Measurements from ENCODE around the gene LPP.

The LPP gene

DNA sequence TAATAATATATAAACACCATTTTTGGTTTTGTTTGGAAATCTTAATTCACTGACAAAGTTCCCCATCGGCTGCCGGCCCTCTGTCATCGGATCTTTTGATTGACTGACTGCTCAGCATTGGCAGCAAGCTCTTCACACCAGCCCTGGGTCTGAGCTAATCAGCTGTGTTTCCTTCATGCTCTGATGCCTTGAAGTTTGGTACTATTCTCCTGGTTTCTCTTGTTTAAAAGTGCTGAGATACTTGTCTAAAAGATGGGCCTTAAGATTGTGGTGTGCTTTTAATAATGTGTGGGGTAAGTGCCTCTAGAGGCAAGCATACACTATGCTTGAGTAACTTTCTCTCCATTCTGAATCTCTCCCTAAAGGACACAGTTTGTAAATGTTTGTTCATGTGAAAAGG is 602.3 kb downstream of the LPP start:
- no peak for DNase-seq (ENCODE audit: low spot score)

DNA sequence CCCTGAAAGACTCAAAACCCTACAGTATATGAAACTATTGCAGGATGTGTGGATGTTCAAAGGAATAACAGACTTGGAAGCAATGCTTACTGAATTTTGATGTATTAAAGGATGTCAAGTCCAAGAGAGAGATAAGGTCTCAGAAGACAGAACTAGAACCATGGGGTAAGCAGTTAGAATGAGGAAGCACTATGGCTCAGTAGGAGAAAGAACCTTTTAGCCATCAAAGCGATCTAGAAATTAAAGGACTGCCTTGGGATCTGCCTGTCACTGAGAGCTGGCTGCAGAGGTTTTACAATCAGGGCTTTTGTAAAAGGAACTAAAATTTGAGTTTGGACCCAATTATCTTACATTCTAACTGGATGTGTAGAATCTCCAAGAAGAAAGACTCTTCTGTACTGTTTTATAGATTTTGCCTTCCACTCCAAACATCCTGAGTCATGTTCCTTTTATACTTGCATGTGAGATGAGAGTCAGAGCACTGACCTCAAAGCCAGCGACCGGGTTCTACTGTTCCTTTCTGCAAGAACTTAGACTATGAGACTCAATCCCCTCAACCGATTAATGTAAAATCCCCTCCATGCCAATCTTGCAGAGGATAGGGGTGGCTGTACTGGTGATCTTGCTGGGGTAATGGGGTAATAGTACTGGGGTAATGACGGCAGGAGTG is 605.5 kb downstream of the LPP start:
- no peak for DNase-seq (ENCODE audit: low spot score)

DNA sequence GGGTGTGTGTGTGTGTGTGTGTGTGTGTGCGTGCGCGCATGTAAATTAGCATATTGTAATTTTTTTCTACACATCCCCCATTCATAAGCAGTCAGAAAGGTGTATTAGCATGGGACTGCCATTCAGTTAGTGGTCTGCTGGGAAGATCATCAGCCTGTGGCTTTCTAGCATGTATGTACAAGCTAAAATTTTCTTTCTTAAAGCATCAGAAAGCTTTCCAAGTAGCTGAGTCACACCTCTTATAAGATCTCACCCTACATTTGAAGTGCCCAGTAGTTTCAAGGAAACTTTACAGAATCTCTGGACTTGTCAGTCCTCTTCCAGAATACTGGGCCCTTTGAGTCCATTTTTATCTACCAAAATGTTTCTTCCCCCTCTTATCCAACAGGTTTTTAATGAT is 606.5 kb downstream of the LPP start:
- no peak for DNase-seq (ENCODE audit: low spot score)

DNA sequence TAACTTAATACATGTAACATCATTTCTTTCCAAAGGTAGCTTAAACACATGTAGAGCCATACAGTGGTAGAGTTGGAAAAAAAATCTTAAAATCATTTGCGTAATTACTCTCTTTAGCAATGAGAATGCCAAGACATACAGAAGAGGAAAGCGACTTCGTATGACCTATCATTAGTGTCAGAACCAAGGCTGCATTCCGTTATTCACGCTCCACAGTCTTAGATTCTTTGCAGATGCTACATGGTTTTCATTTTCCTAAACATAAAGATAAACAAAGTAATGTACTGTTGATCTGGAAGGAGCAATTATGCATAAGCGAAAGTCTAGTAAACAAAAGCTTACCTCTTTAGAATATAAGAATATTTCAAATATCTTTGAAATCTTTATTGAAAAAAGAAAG is 607.5 kb downstream of the LPP start:
- DNase-seq (ENCODE audit: low spot score): no peak

DNA sequence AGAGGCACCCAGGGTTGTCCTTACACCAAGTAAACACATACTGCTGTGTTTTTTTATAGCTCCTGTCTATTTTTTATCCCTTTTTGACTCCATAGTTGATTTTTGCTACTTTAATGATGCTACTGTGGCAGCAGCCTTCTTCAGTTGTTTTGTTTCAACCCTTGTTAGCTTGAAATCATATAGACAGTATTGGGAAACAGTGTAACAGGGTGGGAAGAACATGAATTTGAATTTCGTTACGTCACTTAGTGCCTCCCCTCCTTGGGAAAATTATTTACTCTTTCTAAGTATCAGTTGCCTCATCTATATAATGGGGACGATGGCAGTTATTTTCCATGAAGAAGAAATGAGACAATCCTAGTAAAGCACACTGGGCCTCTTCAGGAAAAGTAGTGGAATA is 608.0 kb downstream of the LPP start:
- no peak for DNase-seq (ENCODE audit: low spot score)

DNA sequence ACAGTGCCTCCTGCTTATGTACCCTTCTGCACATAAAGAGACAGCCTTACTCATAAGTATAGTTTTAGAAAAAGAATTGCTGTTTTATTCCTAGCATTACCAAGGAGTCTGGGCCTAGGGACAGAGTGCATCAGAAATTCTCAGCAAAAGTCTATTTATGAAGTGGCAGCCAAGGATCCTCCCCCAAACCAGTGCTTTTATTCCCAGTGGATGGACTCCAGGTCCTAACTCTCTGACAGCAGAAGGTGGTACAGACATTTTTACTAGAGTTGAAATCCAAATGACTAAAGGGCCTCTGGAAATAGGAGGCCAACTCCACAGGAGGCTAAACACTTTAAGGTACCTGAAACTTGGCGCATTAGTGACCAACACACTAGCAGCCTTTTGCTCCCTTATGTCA is 610.7 kb downstream of the LPP start:
- DNase-seq (ENCODE audit: low spot score): no peak

DNA sequence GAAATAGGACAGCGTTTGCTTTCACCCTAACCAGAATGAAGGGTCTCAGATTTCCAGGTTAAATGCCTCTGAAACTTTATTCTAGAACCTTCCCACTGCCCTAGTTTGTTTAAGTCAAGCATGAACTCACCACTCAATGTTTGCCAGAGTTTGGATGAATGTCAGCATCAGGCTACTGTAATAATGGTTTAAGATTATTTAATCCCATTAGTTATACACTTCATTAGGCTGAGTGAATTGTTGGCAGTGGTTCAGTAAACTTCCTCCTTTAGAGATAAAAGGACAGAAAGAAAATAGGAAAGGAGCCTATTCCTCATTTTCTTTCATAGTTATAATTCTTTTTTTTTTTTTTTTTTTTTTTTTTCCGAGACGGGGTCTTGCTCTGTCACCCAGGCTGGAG is 615.9 kb downstream of the LPP start:
- no peak for DNase-seq (ENCODE audit: low spot score)

DNA sequence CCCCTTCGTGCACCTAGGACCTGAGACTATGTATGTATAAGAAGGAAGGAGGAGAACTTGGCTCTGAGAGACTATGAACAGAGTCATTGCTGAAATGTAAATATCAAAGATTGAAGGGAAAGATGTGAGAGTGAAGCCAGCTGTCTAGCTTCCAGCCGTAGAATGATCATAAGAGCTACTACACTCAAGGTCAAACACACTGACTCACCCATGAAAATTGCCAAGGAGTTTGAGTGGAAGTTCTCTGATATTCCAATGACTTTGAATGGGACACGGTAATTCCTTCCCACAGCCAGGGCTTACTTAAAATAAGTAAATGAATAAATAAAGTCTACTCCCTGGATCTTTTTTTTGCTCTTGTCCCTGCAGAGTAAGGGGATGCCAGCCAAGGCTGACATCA is 618.9 kb downstream of the LPP start:
- peak; percentile 43 for DNase-seq (ENCODE audit: low spot score)

DNA sequence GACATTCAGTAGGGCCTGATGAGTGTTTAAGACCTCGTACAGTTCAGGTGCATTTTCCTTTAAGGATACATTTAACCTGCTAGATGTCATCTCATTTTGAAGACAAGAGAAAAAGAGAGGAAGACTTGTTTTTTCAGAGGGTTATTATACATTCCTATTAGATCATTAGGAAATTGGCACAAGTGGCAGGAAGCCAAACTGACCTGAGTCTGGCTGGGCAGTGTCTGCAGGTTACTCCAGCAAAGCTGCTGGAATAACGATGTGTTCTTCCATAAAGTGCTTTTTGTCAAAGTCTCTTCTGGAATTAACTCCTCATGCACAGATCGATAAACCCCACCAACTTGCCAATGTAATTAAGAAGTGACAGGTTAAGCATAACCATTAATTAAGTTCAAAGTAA is 621.5 kb downstream of the LPP start:
- DNase-seq (ENCODE audit: low spot score): no peak

DNA sequence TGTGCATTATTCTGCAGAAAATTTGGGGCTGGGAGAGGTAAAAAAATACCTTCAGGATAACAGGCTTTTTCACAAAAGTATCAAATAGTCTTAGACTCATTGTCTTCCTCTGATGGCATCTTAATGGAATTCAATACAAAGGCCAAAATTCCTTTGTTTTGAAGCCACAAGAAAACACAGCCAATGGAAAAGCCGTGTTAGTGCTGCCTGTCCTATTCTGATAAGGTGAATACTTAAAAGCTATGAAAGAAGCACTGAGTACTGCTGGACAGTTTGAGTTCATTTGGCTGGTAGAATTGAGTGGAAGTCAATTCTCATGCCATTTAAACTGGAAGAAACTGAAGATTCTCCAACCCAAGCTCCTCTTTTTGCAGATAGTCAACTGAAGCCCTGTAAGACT is 622.5 kb downstream of the LPP start:
- no peak for DNase-seq (ENCODE audit: low spot score)

DNA sequence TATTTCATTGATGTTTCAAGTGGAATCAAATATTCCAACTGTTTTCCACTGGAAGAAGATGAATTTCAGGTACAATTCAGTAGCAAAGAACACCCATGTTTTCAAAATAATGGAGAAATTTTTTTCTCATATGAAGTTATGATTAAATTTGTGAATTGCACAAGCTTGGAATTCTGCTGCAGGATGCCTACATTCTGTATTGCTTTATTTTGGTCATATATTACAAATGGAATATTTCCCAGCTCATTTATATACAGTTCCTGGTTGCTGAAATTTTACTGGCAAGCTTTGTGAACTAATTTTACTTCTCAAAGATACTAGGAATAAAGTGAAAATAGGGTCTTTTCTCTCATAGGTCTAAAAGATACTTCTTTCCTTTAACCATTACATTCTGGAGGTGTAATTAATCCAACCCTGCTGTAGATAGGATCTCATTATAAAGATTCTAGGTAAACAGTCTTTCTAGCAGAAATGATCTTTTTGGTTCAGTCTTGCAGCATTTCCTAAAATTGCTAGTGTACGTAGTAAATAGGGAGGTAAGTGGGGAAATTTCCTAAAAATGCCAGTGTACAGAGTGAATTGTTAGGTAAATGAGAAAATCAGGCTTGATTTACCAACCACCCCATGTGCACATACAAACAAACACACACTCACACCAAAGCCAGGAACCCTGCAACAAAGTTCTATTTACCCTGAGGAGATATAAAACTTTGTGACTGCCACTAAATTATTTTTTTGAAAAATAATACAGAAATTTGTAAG is 624.3 kb downstream of the LPP start:
- no peak for DNase-seq (ENCODE audit: low spot score)

DNA sequence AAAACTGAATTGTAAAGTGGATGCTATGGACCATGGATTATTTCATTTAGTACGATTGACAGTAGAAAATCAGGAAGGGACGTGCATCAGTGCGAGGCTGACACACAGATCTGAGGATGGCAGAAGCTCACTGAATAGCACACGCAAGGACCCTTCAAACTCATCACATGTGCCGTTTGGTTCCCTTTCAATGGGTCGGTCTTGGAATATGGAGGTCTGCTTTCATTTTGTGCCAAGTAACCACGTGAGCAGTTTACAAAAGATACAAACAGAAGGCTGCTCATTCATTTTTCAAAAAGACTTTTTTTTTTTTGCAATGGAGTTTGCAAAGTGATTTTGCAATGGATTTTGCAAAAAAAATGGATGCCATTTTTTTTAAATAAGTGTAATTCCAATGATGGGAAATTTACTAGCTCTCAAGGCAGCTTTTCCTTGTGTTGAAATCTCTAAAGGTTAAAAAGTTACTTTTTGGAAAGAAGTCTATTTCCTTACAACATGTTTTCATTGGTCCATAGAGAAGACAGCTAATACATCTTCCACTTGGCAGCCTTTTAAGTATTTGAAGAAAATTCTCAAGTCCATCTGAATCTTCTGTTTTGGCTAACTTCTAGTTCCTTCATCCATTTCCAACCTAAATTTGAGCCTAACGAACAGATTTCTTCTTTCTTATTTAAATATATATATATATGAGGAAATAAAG is 625.5 kb downstream of the LPP start:
- DNase-seq (ENCODE audit: low spot score): no peak

DNA sequence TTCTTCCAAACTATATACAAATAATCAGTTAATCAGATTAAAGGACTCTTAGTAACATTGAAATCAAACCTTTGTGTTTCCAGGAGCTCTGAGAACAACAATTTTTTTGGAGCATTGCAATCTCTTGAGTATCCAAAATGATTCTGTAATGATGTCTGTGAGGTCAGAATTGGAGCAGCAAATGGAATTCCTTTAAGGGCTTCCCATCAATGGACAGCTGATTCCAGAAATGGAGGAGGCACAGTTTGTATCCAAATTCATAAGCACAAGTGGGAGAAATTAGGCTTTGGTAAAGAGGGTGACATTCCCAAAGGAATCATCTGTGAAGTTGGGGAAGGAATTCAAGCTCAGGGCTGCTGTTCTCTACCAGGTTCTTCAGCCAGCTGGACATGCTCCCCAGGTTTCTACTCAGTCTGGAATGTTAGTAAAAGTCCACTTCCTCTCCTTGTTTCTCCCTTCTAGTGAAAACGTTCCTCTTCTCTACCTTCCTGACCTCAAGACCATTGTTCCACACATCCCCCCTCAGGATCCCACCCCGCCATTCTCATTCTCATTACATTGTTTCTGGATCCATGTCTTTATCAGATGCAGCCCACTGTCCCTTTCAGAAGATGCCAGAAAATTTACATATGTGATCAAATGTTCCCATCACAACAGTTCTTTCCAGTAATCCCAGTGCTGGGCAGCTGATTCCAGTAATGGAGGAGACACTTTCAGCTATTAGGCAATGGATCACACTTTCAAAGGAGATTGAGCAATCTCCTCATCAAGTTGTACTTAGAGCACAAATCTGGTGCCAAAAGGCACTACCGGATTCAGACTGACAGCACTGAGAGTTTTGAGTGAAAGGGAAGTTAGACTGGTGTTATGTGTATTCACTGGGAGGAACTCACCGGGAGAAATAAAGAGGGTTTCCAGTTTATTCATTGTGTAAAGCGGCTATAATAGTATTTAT is 626.5 kb downstream of the LPP start:
- no peak for DNase-seq (ENCODE audit: low spot score)

DNA sequence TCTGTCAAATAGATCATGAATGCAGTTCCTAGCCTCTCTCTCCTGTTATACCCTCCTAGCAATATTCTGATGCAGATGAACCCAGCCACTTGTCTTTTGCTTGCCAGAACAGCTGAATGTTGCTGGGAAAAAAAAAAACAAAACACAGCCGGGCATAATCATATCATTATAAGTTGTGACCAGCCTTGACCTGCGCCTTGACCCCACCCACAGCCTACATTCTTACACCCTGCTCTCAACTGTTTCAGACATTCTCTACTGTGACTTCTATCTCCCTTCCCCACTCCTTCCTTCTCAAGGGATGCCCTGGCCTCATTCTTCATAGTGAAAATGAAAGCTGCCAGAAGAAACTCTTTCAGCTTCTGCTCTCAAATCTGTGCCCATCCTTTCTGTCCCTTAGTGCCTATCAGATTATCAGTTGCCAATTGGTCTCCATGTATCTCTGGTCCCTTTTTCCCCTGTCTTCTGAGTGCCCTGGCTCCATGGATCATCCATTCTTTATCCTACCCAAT is 628.7 kb downstream of the LPP start:
- no peak for DNase-seq (ENCODE audit: low spot score)

DNA sequence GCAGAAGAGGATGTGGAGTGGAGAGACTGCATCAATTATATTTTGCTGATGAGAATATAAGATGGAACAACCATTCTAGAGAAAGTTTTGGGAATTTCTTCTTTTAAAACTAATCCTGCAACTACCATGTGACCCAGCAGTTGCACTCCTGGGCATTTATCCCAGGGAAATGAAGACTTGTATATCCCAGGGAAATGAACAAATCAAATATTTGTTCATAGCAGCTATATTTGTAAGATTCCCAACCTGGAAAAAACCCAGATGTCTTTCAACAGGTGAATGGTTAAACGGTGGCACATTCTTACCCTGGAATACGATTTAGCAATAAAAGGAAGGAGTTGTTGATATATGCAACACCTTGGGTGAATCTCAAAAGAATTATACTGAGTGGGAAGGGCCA is 632.5 kb downstream of the LPP start:
- DNase-seq (ENCODE audit: low spot score): no peak

DNA sequence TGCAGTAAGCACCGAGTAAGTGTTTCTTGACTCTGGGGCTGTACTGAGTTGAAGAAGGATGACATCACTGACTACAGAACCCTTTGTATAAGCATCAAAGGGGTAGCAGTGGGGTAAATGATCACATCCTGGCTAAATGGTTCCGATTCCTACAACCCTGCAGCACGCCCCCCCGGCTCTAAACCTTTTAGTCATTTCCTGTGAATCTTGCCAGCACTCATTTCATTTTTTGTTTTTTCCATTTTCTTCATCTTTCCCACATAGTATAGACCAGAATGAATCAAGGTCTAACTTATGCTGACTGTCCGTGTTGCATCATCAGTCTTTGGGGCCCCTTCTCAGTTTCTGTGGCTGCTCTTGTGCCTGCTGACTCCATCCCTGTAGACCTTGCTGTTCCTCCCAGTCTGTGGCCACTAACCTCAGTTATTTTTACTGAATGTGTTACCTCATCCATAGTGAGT is 634.7 kb downstream of the LPP start:
- DNase-seq (ENCODE audit: low spot score): peak; percentile 45

DNA sequence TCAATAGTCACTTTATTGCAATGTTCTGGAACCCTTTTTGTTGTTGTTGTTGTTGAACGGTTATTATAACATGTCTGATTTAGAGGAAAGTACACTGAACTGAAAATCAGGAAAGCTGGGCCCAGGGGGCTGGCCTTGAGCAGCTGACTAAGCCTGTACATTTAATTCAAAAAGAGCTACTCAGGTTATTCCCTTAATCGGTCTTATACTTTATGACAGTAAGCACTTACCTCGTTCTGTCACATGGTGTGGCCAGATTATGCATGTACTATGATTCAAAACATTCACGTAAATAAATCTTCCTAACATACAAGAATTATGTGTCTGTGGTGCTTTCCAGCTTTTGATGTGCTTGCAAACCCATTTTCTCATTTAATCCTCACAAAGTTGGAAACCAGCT is 635.3 kb downstream of the LPP start:
- DNase-seq (ENCODE audit: low spot score): no peak

DNA sequence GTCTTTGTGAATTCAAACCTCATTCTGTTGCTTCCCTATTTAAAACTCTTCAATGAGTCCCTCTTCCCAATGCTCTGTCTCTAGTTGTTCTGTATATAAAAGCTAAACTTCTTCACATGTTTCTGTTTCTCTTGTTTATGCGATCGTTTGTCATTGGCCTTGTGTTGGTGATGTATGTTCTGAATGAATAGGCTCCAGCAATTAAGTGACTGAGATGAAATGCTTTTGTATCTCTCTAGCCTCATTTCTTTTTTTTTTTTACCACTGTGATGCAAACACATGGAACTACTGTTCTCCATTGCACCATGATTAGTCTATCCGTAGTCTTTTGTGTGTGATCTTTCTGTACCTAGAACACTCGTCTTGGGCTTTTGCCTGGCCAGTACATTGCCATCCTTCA is 637.4 kb downstream of the LPP start:
- DNase-seq (ENCODE audit: low spot score): no peak

DNA sequence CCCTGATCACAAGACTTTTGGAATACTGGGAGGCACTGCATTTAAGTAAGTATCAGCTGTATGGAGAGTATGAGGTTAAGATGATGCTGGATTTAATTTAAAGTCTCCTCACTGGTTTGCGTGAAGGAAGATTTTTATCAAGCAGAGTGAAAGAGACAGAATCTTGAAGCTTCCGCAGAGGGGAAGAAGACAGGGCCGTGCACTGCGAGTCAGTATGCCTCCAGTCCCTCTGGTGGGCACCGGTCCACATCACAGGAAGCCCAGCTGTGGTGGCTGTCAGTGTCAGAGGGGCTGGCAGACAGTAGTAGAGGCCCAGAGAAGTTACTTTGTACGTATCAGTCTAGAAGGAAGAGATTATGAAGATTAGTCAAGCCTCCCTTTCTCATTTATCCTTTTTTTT is 638.8 kb downstream of the LPP start:
- no peak for DNase-seq (ENCODE audit: low spot score)

DNA sequence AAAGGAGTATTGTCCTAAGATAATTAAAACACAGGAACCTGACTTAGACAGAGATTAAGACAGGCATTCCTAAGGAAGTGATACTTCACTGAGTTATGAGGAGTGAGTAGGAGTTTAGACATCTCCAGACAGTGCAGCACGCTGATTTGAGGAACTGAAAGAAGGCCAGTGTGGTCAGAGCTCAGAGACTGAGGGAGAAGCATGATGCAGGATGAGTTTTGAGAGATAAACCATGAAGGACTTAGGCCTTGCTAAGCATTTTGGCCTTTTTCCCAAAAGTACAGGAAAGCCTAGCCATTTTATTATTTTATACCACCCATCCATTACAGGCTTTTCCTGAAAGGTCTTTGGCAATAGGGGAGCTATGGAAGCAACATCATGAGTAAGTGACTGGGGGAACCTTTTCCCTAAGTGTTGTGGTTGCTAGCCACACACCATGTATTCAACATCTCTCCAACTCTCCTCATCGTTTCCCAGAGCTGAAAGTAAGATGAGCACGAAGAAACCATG is 642.2 kb downstream of the LPP start:
- peak; percentile 45 for DNase-seq (ENCODE audit: low spot score)

DNA sequence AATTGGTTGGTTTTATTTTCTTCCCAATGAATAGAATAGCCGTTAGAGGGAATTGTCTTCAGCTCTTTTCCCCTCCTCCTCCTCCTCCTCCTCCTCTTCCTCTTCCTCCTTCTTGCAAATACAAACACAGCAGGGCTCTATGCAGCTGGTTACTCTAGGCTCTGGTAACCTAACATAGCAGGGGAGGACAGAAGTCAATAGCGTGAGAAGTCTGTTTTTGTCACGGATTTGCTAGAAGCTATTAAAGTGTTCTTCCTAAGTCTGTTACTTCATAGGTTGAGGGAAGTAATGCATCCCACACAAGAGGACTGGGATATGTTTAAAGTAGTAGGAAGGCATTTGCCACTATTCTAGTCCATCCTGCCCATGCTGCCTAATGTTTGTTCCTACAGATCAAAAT is 643.1 kb downstream of the LPP start:
- DNase-seq (ENCODE audit: low spot score): no peak

All from AG08396 (cell line).